GM23248 (cell line): ENCODE results near the gene TMIE. TPM values are rescaled to one million over a fixed set of nuclear protein-coding genes. Genes with fewer than 3 reads are reported as not detected.

Experiments used
- DNase-seq: peaks from one replicate; pipeline ENCODE4 v3.0.0-alpha.2; 2015
- H2AFZ ChIP-seq: fragments of 200-600 bp; sonication (generic); 2 replicates; pipeline ENCODE4 v1.6.1; 2016; ENCODE audit warnings: antibody characterized with exemption
- H3F3A ChIP-seq: fragments of 200-600 bp; sonication (generic); 2 replicates; pipeline ENCODE4 v1.6.1; 2016; ENCODE audit warnings: mild to moderate bottlenecking, antibody characterized with exemption, mixed run types; ENCODE audit not compliant: insufficient read depth
- H3K27ac ChIP-seq: fragments of 200-600 bp; sonication (generic); 2 replicates; pipeline ENCODE4 v1.5.1; 2016; ENCODE audit warnings: mild to moderate bottlenecking
- H3K27me3 ChIP-seq: fragments of 200-600 bp; sonication (generic); replicated peaks from 2 replicates; pipeline ENCODE4 v1.6.1; 2016; ENCODE audit warnings: mild to moderate bottlenecking; ENCODE audit not compliant: insufficient read depth
- H3K36me3 ChIP-seq: fragments of 200-600 bp; sonication (generic); 2 replicates; pipeline ENCODE4 v1.6.1; 2016; ENCODE audit warnings: low read depth, mild to moderate bottlenecking
- H3K4me1 ChIP-seq: fragments of 200-600 bp; sonication (generic); 2 replicates; pipeline ENCODE4 v1.6.1; 2016; ENCODE audit warnings: mild to moderate bottlenecking; ENCODE audit not compliant: insufficient read depth
- H3K4me2 ChIP-seq: fragments of 200-600 bp; sonication (generic); one replicate; pipeline ENCODE4 v1.6.1; 2016; ENCODE audit warnings: mild to moderate bottlenecking; ENCODE audit not compliant: unreplicated experiment
- H3K4me3 ChIP-seq: fragments of 200-600 bp; sonication (generic); 2 replicates; pipeline ENCODE4 v1.5.1; 2016; ENCODE audit warnings: mild to moderate bottlenecking
- H3K79me2 ChIP-seq: fragments of 200-600 bp; sonication (generic); 2 replicates; pipeline ENCODE4 v1.6.1; 2016; ENCODE audit warnings: mild to moderate bottlenecking; ENCODE audit not compliant: insufficient read depth
- H3K9ac ChIP-seq: fragments of 200-600 bp; sonication (generic); 2 replicates; pipeline ENCODE4 v1.6.1; 2016; ENCODE audit warnings: mild to moderate bottlenecking
- H3K9me2 ChIP-seq: fragments of 200-600 bp; sonication (generic); 2 replicates; pipeline ENCODE4 v1.6.1; 2016; ENCODE audit warnings: mixed run types, mild to moderate bottlenecking, moderate library complexity; ENCODE audit not compliant: insufficient read depth
- H3K9me3 ChIP-seq: fragments of 200-600 bp; sonication (generic); one replicate; pipeline ENCODE4 v1.6.1; 2017; ENCODE audit warnings: low read depth
- H4K20me1 ChIP-seq: fragments of 200-600 bp; sonication (generic); 2 replicates; pipeline ENCODE4 v1.6.0; 2016; ENCODE audit not compliant: insufficient read depth
- EZH2 ChIP-seq: fragments of 200-600 bp; sonication (generic); IDR thresholded peaks from 2 replicates; pipeline ENCODE4 v1.6.1; 2018; ENCODE audit warnings: antibody characterized with exemption, mild to moderate bottlenecking; ENCODE audit not compliant: insufficient read depth, poor library complexity, severe bottlenecking
- EZH2phosphoT487 ChIP-seq: fragments of 200-600 bp; sonication (generic); IDR thresholded peaks from 2 replicates; pipeline ENCODE4 v1.6.1; 2018; ENCODE audit warnings: antibody characterized with exemption, moderate library complexity, mild to moderate bottlenecking, low read depth; ENCODE audit not compliant: insufficient read depth
- WGBS, 2 experiments: methylation state at CpG; one replicate each; pipeline ENCODE4 v1.1.6; 2015 to 2017; ENCODE audit warnings: low lambda C conversion rate in 2 of 2, low coverage in 1 of 2; ENCODE audit errors: missing lambda C conversion rate in 2 of 2; 5-methylcytosine and 5-hydroxymethylcytosine counted together
- in situ Hi-C: fragments of 300-500 bp; cut with MboI; formaldehyde crosslinking; loops from 2 replicates; pipeline ENCODE4 v1.15.0; 2020
- polyA plus RNA-seq: library from polyadenylated mRNA; unstranded; fragments of >200 nt; fragmentation: Nextera tagmentation; extraction: Ambion mirVana; gene quantifications from 2 replicates; pipeline ENCODE4 v1.2.1, GENCODE V29; 2016
- small RNA-seq: library from RNA; depleted of rRNA; stranded (forward); fragments of <200 nt; gene quantifications from one replicate; pipeline ENCODE3, GENCODE V24; 2014; ENCODE audit warnings: low read depth, low replicate concordance
- total RNA-seq: library from RNA; depleted of rRNA; stranded (reverse); fragments of >200 nt; shearing (Covaris generic); gene quantifications from 2 replicates; pipeline ENCODE4 v1.2.3, GENCODE V29; 2014; rRNA removed

TMIE gene
- total and polyA plus RNA-seq, 2 experiments from 2014 or later, result 0.11 TPM; not detected in 1

DNA sequence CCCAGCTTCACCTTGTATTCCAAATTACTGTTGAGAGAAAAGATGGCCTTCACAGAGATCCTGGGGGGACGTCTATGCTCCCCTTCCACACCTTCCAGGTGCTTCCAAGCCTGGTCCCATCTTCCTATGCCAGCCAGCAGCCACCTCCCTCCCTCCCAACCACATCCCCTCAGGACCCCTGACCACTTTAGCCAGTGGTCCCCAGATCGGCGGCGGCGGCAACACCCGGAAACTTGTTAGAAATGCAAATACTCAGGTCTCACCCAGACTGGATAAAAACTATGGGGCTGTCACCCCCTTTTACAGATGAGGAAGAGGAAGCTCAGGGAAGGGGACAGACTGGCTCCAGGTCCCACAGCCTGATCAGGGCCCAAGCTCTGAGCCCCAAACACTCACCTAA, 54.5 kb downstream of the TMIE start:
- WGBS, 2 experiments, result 71 to 72% methylated on average over 6 of the region's 6 CpGs
- no peaks in the 10 kb centered on the region for H3K79me2 ChIP-seq
- no peak overlapping the region for H3K27ac ChIP-seq
- H3K4me2 ChIP-seq, result no peak overlapping the region
- no peaks in the 10 kb centered on the region for H3K4me1 ChIP-seq
- H3K9me3 ChIP-seq, result no peaks in the 10 kb centered on the region
- H3K9me2 ChIP-seq, result no peaks in the 10 kb centered on the region
- peaks cover 13% of the 10 kb centered on the region for H3K27me3 ChIP-seq
- no peaks in the 10 kb centered on the region for H3F3A ChIP-seq
- no peak overlapping the region for H3K9ac ChIP-seq
- no peak for TF ChIP-seq EZH2
- TF ChIP-seq EZH2phosphoT487, result no peak
- H4K20me1 ChIP-seq, result no peaks in the 10 kb centered on the region
- H2AFZ ChIP-seq, result no peak overlapping the region
- in situ Hi-C loops, result no loop called here
- H3K36me3 ChIP-seq, result no peaks in the 10 kb centered on the region
- DNase-seq, result no peak
- H3K4me3 ChIP-seq, result no peak overlapping the region

DNA sequence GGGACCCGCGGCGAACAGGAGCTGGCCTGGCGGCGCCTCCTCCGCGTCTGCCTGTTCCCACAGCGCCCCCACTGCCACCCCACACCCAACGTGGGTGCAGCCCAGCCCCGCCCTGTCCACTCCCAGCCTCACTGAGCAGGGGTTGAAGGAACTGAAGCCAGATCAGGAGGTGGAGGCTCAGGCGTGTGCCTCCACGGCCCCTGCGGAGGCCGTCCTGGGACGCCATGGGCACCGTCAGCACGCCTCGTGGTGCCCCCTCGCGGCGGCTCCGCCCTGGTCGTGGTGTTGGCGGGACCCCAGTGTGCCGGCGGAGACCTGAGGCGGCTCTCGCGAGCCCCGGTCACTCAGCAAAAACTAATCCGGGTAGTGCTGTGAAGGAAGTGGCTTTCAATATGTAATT, 55.5 kb downstream of the TMIE start:
- H3K36me3 ChIP-seq, result no peaks in the 10 kb centered on the region
- no peaks in the 10 kb centered on the region for H3K9me3 ChIP-seq
- H3K4me2 ChIP-seq, result no peak overlapping the region
- H3K79me2 ChIP-seq, result no peaks in the 10 kb centered on the region
- H4K20me1 ChIP-seq, result no peaks in the 10 kb centered on the region
- DNase-seq, result no peak
- H3K27ac ChIP-seq, result no peak overlapping the region
- no peaks in the 10 kb centered on the region for H3K9me2 ChIP-seq
- H3K4me1 ChIP-seq, result no peaks in the 10 kb centered on the region
- H3K27me3 ChIP-seq, result peaks cover 8% of the 10 kb centered on the region
- no peak overlapping the region for H2AFZ ChIP-seq
- H3K4me3 ChIP-seq, result no peak overlapping the region
- no peak overlapping the region for H3K9ac ChIP-seq
- in situ Hi-C loops, result no loop called here
- no peaks in the 10 kb centered on the region for H3F3A ChIP-seq
- TF ChIP-seq EZH2phosphoT487 (no peak), EZH2 (no peak)
- 83 to 89% methylated on average over 22 to 30 of the region's 31 CpGs for WGBS, 2 experiments

GRCh38 chr3:46759239-46760167, 58.3 kb downstream of the TMIE start:
- no peaks in the 10 kb centered on the region for H3K9me3 ChIP-seq
- no peak overlapping the region for H2AFZ ChIP-seq
- no peaks in the 10 kb centered on the region for H4K20me1 ChIP-seq
- in situ Hi-C loops, result no loop called here
- no peak for TF ChIP-seq EZH2
- no peak for TF ChIP-seq EZH2phosphoT487
- no peak for DNase-seq
- no peak overlapping the region for H3K9ac ChIP-seq
- no peaks in the 10 kb centered on the region for H3F3A ChIP-seq
- 46 to 49% methylated on average over 5 of the region's 5 CpGs for WGBS, 2 experiments
- H3K9me2 ChIP-seq, result no peaks in the 10 kb centered on the region
- H3K4me1 ChIP-seq, result no peaks in the 10 kb centered on the region
- H3K4me2 ChIP-seq, result no peak overlapping the region
- H3K4me3 ChIP-seq, result no peak overlapping the region
- no peak overlapping the region for H3K27ac ChIP-seq
- no peaks in the 10 kb centered on the region for H3K36me3 ChIP-seq
- no peaks in the 10 kb centered on the region for H3K79me2 ChIP-seq
- peaks cover 4% of the 10 kb centered on the region for H3K27me3 ChIP-seq

Small RNA genes lying within 50 kb of the gene (small RNA-seq; reads per million reads assigned to genes)
- not detected for gene PRSS45

Other genes starting within 250 kb of the TMIE start
- gene LTF, start 236.5 kb upstream of the TMIE start, total RNA-seq, result not detected in 2 replicates
- not detected in 2 replicates for gene LTF, start 236.5 kb upstream of the TMIE start, polyA plus RNA-seq
- not detected in 2 replicates for gene RTP3, start 203.4 kb upstream of the TMIE start, total RNA-seq
- gene RTP3, start 203.4 kb upstream of the TMIE start, polyA plus RNA-seq, result not detected in 2 replicates
- gene LRRC2, start 135.1 kb upstream of the TMIE start, total RNA-seq, result 10.6 and 10.8 TPM in 2 replicates
- 16.7 and 17.7 TPM in 2 replicates for gene LRRC2, start 135.1 kb upstream of the TMIE start, polyA plus RNA-seq
- gene FAM240A, start 88.9 kb upstream of the TMIE start, total RNA-seq, result not detected in 2 replicates
- not detected in 2 replicates for gene FAM240A, start 88.9 kb upstream of the TMIE start, polyA plus RNA-seq
- 3.1 and 3.4 TPM in 2 replicates for gene ALS2CL, start 7.7 kb upstream of the TMIE start, total RNA-seq
- 1.2 and 2.0 TPM in 2 replicates for gene ALS2CL, start 7.7 kb upstream of the TMIE start, polyA plus RNA-seq
- gene PRSS50, start 16.5 kb downstream of the TMIE start, total RNA-seq, result not detected in 2 replicates
- not detected in 2 replicates for gene PRSS50, start 16.5 kb downstream of the TMIE start, polyA plus RNA-seq
- gene MYL3, start 162.1 kb downstream of the TMIE start, total RNA-seq, result not detected in 2 replicates
- 0.68 TPM in 1 of 2 replicates, not detected in the other for gene MYL3, start 162.1 kb downstream of the TMIE start, polyA plus RNA-seq
- gene PTH1R, start 176.3 kb downstream of the TMIE start, total RNA-seq, result 1.3 TPM in 1 of 2 replicates, not detected in the other
- 0.37 and 0.60 TPM in 2 replicates for gene PTH1R, start 176.3 kb downstream of the TMIE start, polyA plus RNA-seq